Smooth muscle cell (in vitro differentiated cells): ENCODE results near the gene BRCA2. TPM values are rescaled to one million over a fixed set of nuclear protein-coding genes. Genes with fewer than 3 reads are reported as not detected.

Source experiments
- DNase-seq: peaks from one replicate; lab custom pipeline; 2025; ENCODE audit not compliant: unreplicated experiment; lab: John Stamatoyannopoulos, UW
- H2AFZ ChIP-seq: fragments of 200-600 bp; sonication (generic); 2 replicates; pipeline ENCODE4 v1.6.0; 2016; ENCODE audit warnings: antibody characterized with exemption, low read depth, mild to moderate bottlenecking
- H3F3A ChIP-seq: fragments of 200-600 bp; sonication (generic); 2 replicates; pipeline ENCODE4 v1.6.0; 2017; ENCODE audit warnings: antibody characterized with exemption, low read depth
- H3K27ac ChIP-seq: fragments of 200-600 bp; sonication (generic); 2 replicates; pipeline ENCODE4 v1.5.1; 2016; ENCODE audit warnings: low read depth, mild to moderate bottlenecking
- H3K27me3 ChIP-seq: fragments of 200-600 bp; sonication (generic); 2 replicates; pipeline ENCODE4 v1.6.1; 2016; ENCODE audit warnings: low read depth, mild to moderate bottlenecking
- H3K36me3 ChIP-seq: fragments of 200-600 bp; sonication (generic); 2 replicates; pipeline ENCODE4 v1.5.1; 2016; ENCODE audit warnings: low read depth
- H3K4me1 ChIP-seq: fragments of 200-600 bp; sonication (generic); 2 replicates; pipeline ENCODE4 v1.5.1; 2016; ENCODE audit warnings: low read depth
- H3K4me2 ChIP-seq: fragments of 200-600 bp; sonication (generic); 2 replicates; pipeline ENCODE4 v1.6.0; 2016; ENCODE audit warnings: mild to moderate bottlenecking
- H3K4me3 ChIP-seq: fragments of 200-600 bp; sonication (generic); 2 replicates; pipeline ENCODE4 v1.5.1; 2016; ENCODE audit warnings: mild to moderate bottlenecking
- H3K79me2 ChIP-seq: fragments of 200-600 bp; sonication (generic); 2 replicates; pipeline ENCODE4 v1.6.0; 2016; ENCODE audit warnings: low read depth, mild to moderate bottlenecking
- H3K9ac ChIP-seq: fragments of 200-600 bp; sonication (generic); 2 replicates; pipeline ENCODE4 v1.6.0; 2016; ENCODE audit warnings: low read depth
- H3K9me3 ChIP-seq: fragments of 200-600 bp; sonication (generic); replicated peaks from 2 replicates; pipeline ENCODE4 v1.5.1; 2016; ENCODE audit warnings: low read depth
- H4K20me1 ChIP-seq: fragments of 200-600 bp; sonication (generic); 2 replicates; pipeline ENCODE4 v1.6.0; 2016; ENCODE audit warnings: low read depth
- CTCF ChIP-seq: fragments of 200-600 bp; sonication (generic); IDR thresholded peaks from 2 replicates; pipeline ENCODE4 v1.5.1; 2017; ENCODE audit warnings: borderline replicate concordance, mild to moderate bottlenecking, antibody characterized with exemption; ENCODE audit not compliant: insufficient read depth, poor library complexity, severe bottlenecking
- WGBS: methylation state at CpG from one replicate; pipeline ENCODE4 v1.1.7; 2016; ENCODE audit warnings: low lambda C conversion rate; 5-methylcytosine and 5-hydroxymethylcytosine counted together
- polyA plus RNA-seq: library from polyadenylated mRNA; unstranded; fragments of >200 nt; fragmentation: Nextera tagmentation; extraction: Ambion mirVana; gene quantifications from 2 replicates; pipeline ENCODE4 v1.2.1, GENCODE V29; 2016
- total RNA-seq: library from RNA; depleted of rRNA; stranded (reverse); fragments of >200 nt; gene quantifications from 2 replicates; pipeline ENCODE4 v1.2.3, GENCODE V29; 2014

BRCA2 gene
- total and polyA plus RNA-seq, 2 experiments from 2014 or later = 1.7 to 4.4 TPM

GRCh38 chr13:32297206-32297605, 18.1 kb upstream of the BRCA2 start:
- Histone ChIP-seq H3K9ac (no peak overlapping the region), H3K36me3 (no peaks in the 10 kb centered on the region), H4K20me1 (no peaks in the 10 kb centered on the region), H3F3A (no peaks in the 10 kb centered on the region), H3K4me3 (no peak overlapping the region), H3K4me1 (no peaks in the 10 kb centered on the region), H3K27me3 (peaks cover 41% of the 10 kb centered on the region), H3K27ac (no peak overlapping the region), H3K4me2 (no peak overlapping the region), H3K9me3 (no peaks in the 10 kb centered on the region), H3K79me2 (no peaks in the 10 kb centered on the region), H2AFZ (no peak overlapping the region)
- 81% methylated on average over 2 of the region's 2 CpGs for whole genome bisulfite sequencing
- no peak for DNase-seq
- TF ChIP-seq CTCF = no peak

GRCh38 chr13:32298695-32299094, 16.6 kb upstream of the BRCA2 start:
- Histone ChIP-seq H3K27me3 (peaks cover 41% of the 10 kb centered on the region), H3K27ac (no peak overlapping the region), H3F3A (no peaks in the 10 kb centered on the region), H3K9me3 (no peaks in the 10 kb centered on the region), H4K20me1 (no peaks in the 10 kb centered on the region), H3K4me1 (no peaks in the 10 kb centered on the region), H3K36me3 (no peaks in the 10 kb centered on the region), H3K9ac (no peak overlapping the region), H2AFZ (no peak overlapping the region), H3K4me3 (no peak overlapping the region), H3K4me2 (no peak overlapping the region), H3K79me2 (no peaks in the 10 kb centered on the region)
- no peak for TF ChIP-seq CTCF
- WGBS = 92% methylated on average over 6 of the region's 6 CpGs
- DNase-seq = no peak

GRCh38 chr13:32299893-32300292, 15.4 kb upstream of the BRCA2 start:
- Histone ChIP-seq H3K27me3 (peaks cover 41% of the 10 kb centered on the region), H4K20me1 (no peaks in the 10 kb centered on the region), H3K4me2 (no peak overlapping the region), H3K4me3 (no peak overlapping the region), H3K79me2 (no peaks in the 10 kb centered on the region), H3K9me3 (no peaks in the 10 kb centered on the region), H3K36me3 (no peaks in the 10 kb centered on the region), H3K4me1 (no peaks in the 10 kb centered on the region), H3K9ac (no peak overlapping the region), H3F3A (no peaks in the 10 kb centered on the region), H3K27ac (no peak overlapping the region), H2AFZ (no peak overlapping the region)
- WGBS = 82% methylated on average over 4 of the region's 4 CpGs
- DNase-seq = no peak
- no peak for TF ChIP-seq CTCF

GRCh38 chr13:32300406-32300805, 14.9 kb upstream of the BRCA2 start:
- Histone ChIP-seq H3K4me2 (no peak overlapping the region), H3K4me3 (no peak overlapping the region), H3K79me2 (no peaks in the 10 kb centered on the region), H3K27me3 (peaks cover 41% of the 10 kb centered on the region), H3K9ac (no peak overlapping the region), H3K36me3 (no peaks in the 10 kb centered on the region), H3K4me1 (no peaks in the 10 kb centered on the region), H3K9me3 (no peaks in the 10 kb centered on the region), H4K20me1 (no peaks in the 10 kb centered on the region), H2AFZ (no peak overlapping the region), H3F3A (no peaks in the 10 kb centered on the region), H3K27ac (no peak overlapping the region)
- no peak for TF ChIP-seq CTCF
- DNase-seq = no peak
- 80% methylated on average over 8 of the region's 8 CpGs for WGBS
